ENCODE results near the gene ZFP1.

- TF ChIP-seq CTCF (IDR thresholded peaks at IDR 0.05; ENCODE audit: low read length) (no peak), EZH2phosphoT487 (IDR thresholded peaks at IDR 0.05; ENCODE audit: low read length) (no peak), EZH2 (optimal IDR thresholded peaks at IDR 0.05; ENCODE audit: low read depth, low read length) (no peak)
Measured at GRCh38 chr16:75193265-75193650, 44.9 kb downstream of the ZFP1 start.

All from MM.1S (cell line).